Measurements from ENCODE around the gene SUGCT. TPM values are rescaled to one million over a fixed set of nuclear protein-coding genes. Genes with fewer than 3 reads are reported as not detected.
A peak's percentile ranks its signal among the peaks of the same experiment; 100 is the strongest.

SUGCT gene
- total and polyA plus RNA-seq, 7 donors, result 2.4 to 7.3 (median 3.2) TPM

DNA sequence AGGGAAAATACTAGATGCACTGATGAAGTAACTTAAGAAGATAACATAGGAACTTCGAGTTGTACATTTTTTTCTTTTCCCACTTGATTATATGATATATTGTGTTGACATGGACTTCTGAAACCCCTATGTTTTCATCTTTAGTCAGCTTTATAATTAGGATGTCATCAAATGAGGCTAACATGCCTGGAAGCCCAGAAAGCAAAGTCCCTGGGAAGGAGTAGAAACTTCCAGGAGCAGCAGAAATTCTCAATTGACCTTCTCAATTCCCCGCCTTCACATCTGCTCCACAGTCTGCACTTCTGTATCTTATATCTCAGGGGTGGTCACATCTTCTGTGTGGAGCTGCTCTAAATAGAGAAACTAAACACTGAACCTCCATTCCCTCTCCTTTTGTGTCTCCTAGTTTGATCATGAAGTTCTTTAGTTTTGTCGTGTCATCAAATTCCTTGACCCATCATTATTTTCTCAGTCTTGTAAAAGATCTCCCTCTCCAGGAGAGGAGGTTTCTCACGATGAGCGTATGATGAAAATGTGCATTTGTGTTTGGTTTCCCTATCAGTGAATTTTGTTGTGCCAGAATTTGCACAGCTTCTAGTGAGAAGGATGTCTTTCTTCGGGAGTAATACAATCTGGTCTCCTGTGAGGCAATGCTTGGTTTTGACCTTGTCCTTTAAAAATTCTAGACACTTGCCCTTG is 303.3 kb downstream of the SUGCT start:
- WGBS, 3 donors, result 64 to 77% (median 65%) methylated on average over 6 of the region's 6 CpGs
- H3K27ac ChIP-seq, result no peak overlapping the region
- no peak for DNase-seq
- ATAC-seq, result peak in 3 of 4 donors; percentile 23 to 44 (median 31)
- no peaks in the 10 kb centered on the region for H3K36me3 ChIP-seq (ENCODE audit: insufficient read depth in 1 of 2, low read depth in 1 of 2)
- no peaks in the 10 kb centered on the region for H3K27me3 ChIP-seq (ENCODE audit: insufficient read depth in 3 of 3, low read length in 2 of 3)
- no peaks in the 10 kb centered on the region for H3K9me3 ChIP-seq
- intact Hi-C loops (cut with DNase I), result no loop called here
- H3K4me3 ChIP-seq, result no peak overlapping the region
- peaks cover 13% of the 10 kb centered on the region for H3K4me1 ChIP-seq
- no peak for TF ChIP-seq CTCF (IDR thresholded peaks at IDR 0.05)

DNA sequence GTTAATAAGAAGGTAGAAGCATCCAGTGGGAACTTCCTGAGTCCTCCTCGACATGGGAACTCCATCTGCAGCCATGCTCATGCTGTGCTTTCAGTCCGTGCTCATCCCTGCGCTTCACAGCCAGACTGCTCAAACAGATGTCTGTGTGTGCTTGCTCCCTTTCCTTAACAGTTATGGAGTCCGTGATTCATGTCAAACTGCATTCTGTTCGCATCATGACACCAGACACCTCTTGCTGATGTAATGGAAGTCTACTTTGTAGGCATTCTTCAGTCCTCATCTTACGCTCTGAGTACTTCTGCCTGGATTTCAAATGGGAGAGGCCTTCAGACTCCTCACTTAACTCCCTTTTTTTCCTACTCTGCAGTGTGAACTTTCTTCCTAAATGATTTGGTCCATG is 304.9 kb downstream of the SUGCT start:
- ATAC-seq (no peak), DNase-seq (no peak)
- WGBS, 3 donors, result 85 to 89% (median 87%) methylated on average over 6 of the region's 6 CpGs
- no peaks in the 10 kb centered on the region for H3K27me3 ChIP-seq (ENCODE audit: insufficient read depth in 3 of 3, low read length in 2 of 3)
- H3K9me3 ChIP-seq, result no peaks in the 10 kb centered on the region
- intact Hi-C loops (cut with DNase I), result no loop called here
- peaks cover 13% of the 10 kb centered on the region for H3K4me1 ChIP-seq
- no peak overlapping the region for H3K27ac ChIP-seq
- no peak for TF ChIP-seq CTCF (IDR thresholded peaks at IDR 0.05)
- no peak overlapping the region for H3K4me3 ChIP-seq
- H3K36me3 ChIP-seq (ENCODE audit: insufficient read depth in 1 of 2, low read depth in 1 of 2), result no peaks in the 10 kb centered on the region

DNA sequence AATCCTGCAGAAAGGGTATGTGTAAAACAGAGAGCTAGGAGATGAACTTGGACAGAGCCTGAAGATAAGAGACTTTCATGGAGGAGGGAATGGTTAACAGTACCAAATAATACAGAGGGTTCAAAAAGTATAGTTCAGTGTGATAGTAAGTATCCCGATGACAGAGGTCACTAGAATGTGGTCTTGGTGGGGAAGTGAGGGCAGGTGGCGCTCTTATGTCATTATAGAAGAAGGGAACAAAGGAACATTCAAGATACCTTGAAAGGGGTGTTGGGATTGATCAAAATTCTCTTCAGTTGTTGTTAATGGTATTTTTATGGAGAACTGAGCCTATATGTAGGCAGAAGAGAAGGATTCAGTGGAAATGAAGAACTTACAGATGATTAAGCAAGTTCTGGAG is 312.5 kb downstream of the SUGCT start:
- H3K9me3 ChIP-seq, result no peaks in the 10 kb centered on the region
- H3K4me3 ChIP-seq, result no peak overlapping the region
- WGBS, 3 donors, result 81 to 91% (median 86%) methylated on average over 2 of the region's 2 CpGs
- DNase-seq (no peak), ATAC-seq (no peak)
- intact Hi-C loops (cut with DNase I), result no loop called here
- no peaks in the 10 kb centered on the region for H3K36me3 ChIP-seq (ENCODE audit: insufficient read depth in 1 of 2, low read depth in 1 of 2)
- H3K27ac ChIP-seq, result no peak overlapping the region
- no peaks in the 10 kb centered on the region for H3K4me1 ChIP-seq
- H3K27me3 ChIP-seq (ENCODE audit: insufficient read depth in 3 of 3, low read length in 2 of 3), result no peaks in the 10 kb centered on the region
- TF ChIP-seq CTCF (IDR thresholded peaks at IDR 0.05), result no peak

- intact Hi-C loops (cut with DNase I), result no loop called here
- Histone ChIP-seq H3K4me1 (no peaks in the 10 kb centered on the region), H3K4me3 (no peak overlapping the region), H3K27me3 (ENCODE audit: insufficient read depth in 3 of 3, low read length in 2 of 3) (no peaks in the 10 kb centered on the region), H3K27ac (no peak overlapping the region), H3K36me3 (ENCODE audit: insufficient read depth in 1 of 2, low read depth in 1 of 2) (no peaks in the 10 kb centered on the region), H3K9me3 (no peaks in the 10 kb centered on the region)
- no peak for TF ChIP-seq CTCF (IDR thresholded peaks at IDR 0.05)
- ATAC-seq (no peak), DNase-seq (no peak)
Measured at GRCh38 chr7:40455485-40455884, 320.7 kb downstream of the SUGCT start.
